Activated T-helper 17 cell treated with anti-CD3 and anti-CD28 coated beads, Interleukin-2, amount 50 U/mL, for 72 hours (primary cell): ENCODE results near the gene USP22. TPM values are rescaled to one million over a fixed set of nuclear protein-coding genes. Genes with fewer than 3 reads are reported as not detected.
"Not testable (repeated sequence)": the region's sequence is repeated elsewhere in the genome, so short reads cannot be mapped to it uniquely, and the experiment has no call there.

Source experiments
- ATAC-seq: fragments of 150-1000 bp; cut with Tn5 transposase; replicated peaks from 2 replicates; pipeline ENCODE4 v1.10.0; 2021; ENCODE audit warnings: mild to moderate bottlenecking, moderate library complexity
- H3K27ac Mint-ChIP-seq: one replicate; pipeline ENCODE4 v1.8.0; 2022; ENCODE audit warnings: mixed read lengths
- H3K27me3 Mint-ChIP-seq: one replicate; pipeline ENCODE4 v1.8.0; 2022; ENCODE audit warnings: mixed read lengths
- H3K36me3 Mint-ChIP-seq: one replicate; pipeline ENCODE4 v1.8.0; 2022; ENCODE audit warnings: low read depth, mild to moderate bottlenecking, mixed read lengths
- H3K4me1 Mint-ChIP-seq: one replicate; pipeline ENCODE4 v1.8.0; 2022; ENCODE audit warnings: mixed read lengths
- H3K4me3 Mint-ChIP-seq: one replicate; pipeline ENCODE4 v1.8.0; 2022; ENCODE audit warnings: mild to moderate bottlenecking, mixed read lengths
- H3K9me3 Mint-ChIP-seq: one replicate; pipeline ENCODE4 v1.8.0; 2022; ENCODE audit warnings: mixed read lengths
- total RNA-seq, 2 donors: library from RNA; stranded (reverse); gene quantifications; one replicate each; pipeline ENCODE4 v1.2.3, GENCODE V29; 2022

Gene USP22
- total RNA-seq, result 100 to 1,000 TPM; 136 to 143 TPM

GRCh38 chr17:21042458-21043295 lies at the start of gene USP22:
Gene USP22, minus strand, starts transcription at chr17:21043011. Its CDS starts 176 bp downstream, at chr17:21042835.
- H3K4me1 Mint-ChIP-seq, result peaks cover under 1% of the 10 kb centered on the region
- no peaks in the 10 kb centered on the region for H3K9me3 Mint-ChIP-seq
- ATAC-seq, result peak; percentile 62
- H3K27me3 Mint-ChIP-seq, result no peaks in the 10 kb centered on the region
- H3K36me3 Mint-ChIP-seq, result peaks cover 37% of the 10 kb centered on the region
- H3K4me3 Mint-ChIP-seq, result peak within 1 kb of the TSS; percentile 96
- peak within 1 kb of the TSS; percentile 92 for H3K27ac Mint-ChIP-seq

GRCh38 chr17:21090902-21091618 lies 48.2 kb upstream of the USP22 start:
- no peak for ATAC-seq
- Mint-ChIP-seq H3K36me3 (no peaks in the 10 kb centered on the region), H3K4me3 (no peak overlapping the region), H3K27me3 (peaks cover 3% of the 10 kb centered on the region), H3K4me1 (no peaks in the 10 kb centered on the region), H3K27ac (no peak overlapping the region), H3K9me3 (no peaks in the 10 kb centered on the region)

GRCh38 chr17:21089933-21090901 lies 47.4 kb upstream of the USP22 start:
- H3K27me3 Mint-ChIP-seq, result peaks cover 3% of the 10 kb centered on the region
- H3K4me3 Mint-ChIP-seq, result no peak overlapping the region
- no peaks in the 10 kb centered on the region for H3K4me1 Mint-ChIP-seq
- H3K9me3 Mint-ChIP-seq, result no peaks in the 10 kb centered on the region
- no peak for ATAC-seq
- H3K27ac Mint-ChIP-seq, result no peak overlapping the region
- H3K36me3 Mint-ChIP-seq, result no peaks in the 10 kb centered on the region

GRCh38 chr17:21089145-21089544 lies 46.3 kb upstream of the USP22 start:
- Mint-ChIP-seq H3K4me1 (no peaks in the 10 kb centered on the region), H3K27ac (no peak overlapping the region), H3K9me3 (no peaks in the 10 kb centered on the region), H3K27me3 (peaks cover 8% of the 10 kb centered on the region), H3K4me3 (no peak overlapping the region), H3K36me3 (no peaks in the 10 kb centered on the region)
- ATAC-seq, result peak; percentile 62

- Mint-ChIP-seq H3K4me1 (no peaks in the 10 kb centered on the region), H3K4me3 (no peak overlapping the region), H3K27me3 (peaks cover 12% of the 10 kb centered on the region), H3K36me3 (no peaks in the 10 kb centered on the region), H3K27ac (no peak overlapping the region), H3K9me3 (no peaks in the 10 kb centered on the region)
- no peak for ATAC-seq
Observed at GRCh38 chr17:21085707-21086106, 42.9 kb upstream of the USP22 start.

GRCh38 chr17:21085280-21085679 lies 42.5 kb upstream of the USP22 start:
- not testable (repeated sequence) for H3K36me3 Mint-ChIP-seq, H3K4me1 Mint-ChIP-seq, H3K9me3 Mint-ChIP-seq, H3K27ac Mint-ChIP-seq, ATAC-seq, H3K4me3 Mint-ChIP-seq
- H3K27me3 Mint-ChIP-seq, result peaks cover 12% of the 10 kb centered on the region

GRCh38 chr17:21082001-21082436 lies 39.2 kb upstream of the USP22 start:
- H3K36me3 Mint-ChIP-seq, result no peaks in the 10 kb centered on the region
- no peak overlapping the region for H3K27ac Mint-ChIP-seq
- no peak overlapping the region for H3K4me3 Mint-ChIP-seq
- H3K9me3 Mint-ChIP-seq, result no peaks in the 10 kb centered on the region
- peaks cover 17% of the 10 kb centered on the region for H3K27me3 Mint-ChIP-seq
- no peaks in the 10 kb centered on the region for H3K4me1 Mint-ChIP-seq
- peak; percentile 23 for ATAC-seq

GRCh38 chr17:21079196-21079595 lies 36.4 kb upstream of the USP22 start:
- H3K4me3 Mint-ChIP-seq, result no peak overlapping the region
- H3K27ac Mint-ChIP-seq, result no peak overlapping the region
- H3K9me3 Mint-ChIP-seq, result no peaks in the 10 kb centered on the region
- no peaks in the 10 kb centered on the region for H3K4me1 Mint-ChIP-seq
- peaks cover 13% of the 10 kb centered on the region for H3K27me3 Mint-ChIP-seq
- no peak for ATAC-seq
- H3K36me3 Mint-ChIP-seq, result no peaks in the 10 kb centered on the region

- Mint-ChIP-seq H3K27ac (no peak overlapping the region), H3K27me3 (peaks cover 13% of the 10 kb centered on the region), H3K4me3 (no peak overlapping the region), H3K36me3 (no peaks in the 10 kb centered on the region), H3K4me1 (no peaks in the 10 kb centered on the region), H3K9me3 (no peaks in the 10 kb centered on the region)
- no peak for ATAC-seq
Observed at GRCh38 chr17:21078016-21078780, 35.4 kb upstream of the USP22 start.

GRCh38 chr17:21077281-21077680 lies 34.5 kb upstream of the USP22 start:
- H3K27me3 Mint-ChIP-seq, result peaks cover 10% of the 10 kb centered on the region
- no peaks in the 10 kb centered on the region for H3K4me1 Mint-ChIP-seq
- H3K27ac Mint-ChIP-seq, result no peak overlapping the region
- no peaks in the 10 kb centered on the region for H3K36me3 Mint-ChIP-seq
- no peak overlapping the region for H3K4me3 Mint-ChIP-seq
- H3K9me3 Mint-ChIP-seq, result no peaks in the 10 kb centered on the region
- no peak for ATAC-seq

- Mint-ChIP-seq H3K36me3 (no peaks in the 10 kb centered on the region), H3K4me3 (no peak overlapping the region), H3K9me3 (no peaks in the 10 kb centered on the region), H3K27ac (no peak overlapping the region), H3K4me1 (no peaks in the 10 kb centered on the region), H3K27me3 (peaks cover 9% of the 10 kb centered on the region)
- ATAC-seq, result no peak
Observed at GRCh38 chr17:21076242-21076641, 33.4 kb upstream of the USP22 start.

- H3K4me3 Mint-ChIP-seq, result no peak overlapping the region
Observed at GRCh38 chr17:21075739-21076085, 32.9 kb upstream of the USP22 start.

GRCh38 chr17:21072745-21073197 lies 30.0 kb upstream of the USP22 start:
- no peaks in the 10 kb centered on the region for H3K36me3 Mint-ChIP-seq
- no peaks in the 10 kb centered on the region for H3K4me1 Mint-ChIP-seq

More at GRCh38 chr17:21075739-21076085, 32.9 kb upstream of the USP22 start:
- H3K27ac Mint-ChIP-seq, result no peak overlapping the region
- peaks cover 9% of the 10 kb centered on the region for H3K27me3 Mint-ChIP-seq
- no peaks in the 10 kb centered on the region for H3K4me1 Mint-ChIP-seq
- H3K36me3 Mint-ChIP-seq, result no peaks in the 10 kb centered on the region
- no peaks in the 10 kb centered on the region for H3K9me3 Mint-ChIP-seq
- ATAC-seq, result no peak

More at GRCh38 chr17:21072745-21073197, 30.0 kb upstream of the USP22 start:
- Mint-ChIP-seq H3K27me3 (no peaks in the 10 kb centered on the region), H3K4me3 (no peak overlapping the region), H3K27ac (no peak overlapping the region), H3K9me3 (no peaks in the 10 kb centered on the region)
- ATAC-seq, result no peak
